ENCODE measurements around the gene STIMATE. TPM values are rescaled to one million over a fixed set of nuclear protein-coding genes. Genes with fewer than 3 reads are reported as not detected.

STIMATE gene
- total and polyA plus RNA-seq, 8 donors, result 4.9 to 121 (median 14.0) TPM

DNA sequence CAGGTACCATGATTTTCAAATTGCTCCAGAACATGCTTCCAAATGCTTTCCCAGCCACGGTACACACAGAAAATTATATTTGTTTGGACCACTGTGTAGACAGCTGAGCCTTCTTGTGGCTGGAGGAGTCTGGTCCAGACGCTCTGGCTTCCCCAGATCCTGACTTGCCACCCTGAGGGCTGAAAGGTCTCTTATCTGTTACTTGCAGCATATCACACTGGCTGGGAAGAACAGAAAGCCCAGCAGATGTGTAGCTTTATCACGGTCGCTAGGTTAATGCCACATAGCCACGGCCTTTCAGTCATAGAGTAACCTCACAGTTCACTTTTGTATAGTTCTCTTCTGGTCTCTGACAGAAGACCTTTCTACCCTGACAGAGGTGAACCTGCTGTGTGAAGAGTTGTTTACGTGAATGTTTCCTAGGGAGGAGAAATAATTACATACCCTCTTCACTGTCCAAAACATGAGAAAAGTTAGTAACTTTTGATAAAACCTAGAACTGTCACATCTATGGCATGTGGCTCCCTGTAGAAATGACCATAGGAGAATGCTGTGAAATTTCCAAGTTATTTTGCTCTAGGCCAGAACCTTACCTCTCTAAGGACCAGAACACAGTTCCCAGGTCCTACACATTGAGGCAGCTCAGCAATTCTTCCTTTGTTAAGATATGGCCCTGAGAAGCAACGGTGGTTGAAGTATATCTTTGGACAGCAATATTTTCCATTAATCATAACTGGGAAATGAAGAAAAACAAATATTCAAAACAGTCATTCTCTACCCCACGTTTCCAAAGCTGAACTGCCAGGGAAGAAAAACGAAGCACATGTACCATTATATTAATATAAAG is 15.8 kb upstream of the STIMATE start:
- peak in 1 of 2 donors; percentile 20 for DNase-seq
- Histone ChIP-seq H3K27me3 (no peaks in the 10 kb centered on the region), H3K4me3 (no peak overlapping the region), H3K9me3 (no peaks in the 10 kb centered on the region), H3K27ac (no peak overlapping the region), H3K36me3 (peaks cover 7 to 89% (median 84%) of the 10 kb centered on the region in 4 donors), H3K4me1 (no peaks in the 10 kb centered on the region)
- 69 to 78% (median 73%) methylated on average over 9 of the region's 9 CpGs for WGBS, 5 donors
- TF ChIP-seq, protein P1, sequence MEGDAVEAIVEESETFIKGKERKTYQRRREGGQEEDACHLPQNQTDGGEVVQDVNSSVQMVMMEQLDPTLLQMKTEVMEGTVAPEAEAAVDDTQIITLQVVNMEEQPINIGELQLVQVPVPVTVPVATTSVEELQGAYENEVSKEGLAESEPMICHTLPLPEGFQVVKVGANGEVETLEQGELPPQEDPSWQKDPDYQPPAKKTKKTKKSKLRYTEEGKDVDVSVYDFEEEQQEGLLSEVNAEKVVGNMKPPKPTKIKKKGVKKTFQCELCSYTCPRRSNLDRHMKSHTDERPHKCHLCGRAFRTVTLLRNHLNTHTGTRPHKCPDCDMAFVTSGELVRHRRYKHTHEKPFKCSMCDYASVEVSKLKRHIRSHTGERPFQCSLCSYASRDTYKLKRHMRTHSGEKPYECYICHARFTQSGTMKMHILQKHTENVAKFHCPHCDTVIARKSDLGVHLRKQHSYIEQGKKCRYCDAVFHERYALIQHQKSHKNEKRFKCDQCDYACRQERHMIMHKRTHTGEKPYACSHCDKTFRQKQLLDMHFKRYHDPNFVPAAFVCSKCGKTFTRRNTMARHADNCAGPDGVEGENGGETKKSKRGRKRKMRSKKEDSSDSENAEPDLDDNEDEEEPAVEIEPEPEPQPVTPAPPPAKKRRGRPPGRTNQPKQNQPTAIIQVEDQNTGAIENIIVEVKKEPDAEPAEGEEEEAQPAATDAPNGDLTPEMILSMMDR (IDR thresholded peaks at IDR 0.05), result no peak
- TF ChIP-seq EP300 (IDR thresholded peaks at IDR 0.05) (no peak), POLR2AphosphoS5 (IDR thresholded peaks at IDR 0.05) (no peak)
- intact Hi-C loops (cut with DNase I; ENCODE audit: low total_unique reads), result no loop called here

DNA sequence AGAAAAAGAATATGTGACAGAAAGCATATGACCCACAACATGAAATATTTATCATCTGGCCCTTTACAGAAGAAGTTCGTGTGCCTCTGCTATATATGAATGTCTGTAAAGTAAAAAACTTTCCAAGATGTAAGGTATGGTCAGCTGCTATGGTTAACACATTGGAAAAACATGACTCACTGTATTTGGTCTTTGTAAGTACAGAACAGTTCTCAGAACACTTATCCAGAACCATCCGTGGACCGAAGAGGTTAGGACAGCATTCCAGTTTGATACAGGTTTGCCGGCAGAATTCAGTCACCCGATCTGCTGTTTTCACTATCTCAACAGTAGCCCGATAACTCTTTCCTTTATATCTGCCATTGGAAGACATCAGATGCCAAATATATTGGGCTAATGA is 13.5 kb upstream of the STIMATE start:
- Histone ChIP-seq H3K27ac (no peak overlapping the region), H3K36me3 (peaks cover 7 to 93% (median 85%) of the 10 kb centered on the region in 4 donors), H3K9me3 (no peaks in the 10 kb centered on the region), H3K4me3 (no peak overlapping the region), H3K27me3 (no peaks in the 10 kb centered on the region), H3K4me1 (no peaks in the 10 kb centered on the region)
- intact Hi-C loops (cut with DNase I; ENCODE audit: low total_unique reads), result no loop called here
- 45 to 89% (median 61%) methylated on average over 6 of the region's 6 CpGs for WGBS, 5 donors
- DNase-seq, result no peak
- TF ChIP-seq POLR2A (IDR thresholded peaks at IDR 0.05) (no peak), EP300 (IDR thresholded peaks at IDR 0.05) (no peak), POLR2AphosphoS5 (IDR thresholded peaks at IDR 0.05) (no peak)
- TF ChIP-seq, protein P1 (IDR thresholded peaks at IDR 0.05), result no peak

DNA sequence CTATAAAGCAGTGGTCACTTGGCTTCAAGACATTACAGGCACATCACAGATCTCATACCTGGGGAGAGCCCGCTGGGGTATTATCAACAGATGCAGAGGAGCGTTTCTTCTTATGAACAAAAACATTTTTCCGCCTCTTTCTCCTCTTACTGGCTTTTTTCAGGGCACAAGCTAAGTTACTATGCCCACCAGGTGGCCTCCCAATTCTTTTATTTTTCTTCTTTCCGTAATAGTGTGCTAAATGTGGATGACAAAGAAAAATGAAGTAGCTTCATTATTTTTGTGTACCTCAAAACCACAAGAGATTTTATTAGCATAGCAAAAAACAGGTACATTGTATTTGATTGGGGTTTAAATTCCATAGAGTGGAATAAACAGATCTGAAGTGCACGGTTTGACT is 10.1 kb upstream of the STIMATE start:
- Histone ChIP-seq H3K4me3 (no peak overlapping the region), H3K4me1 (no peaks in the 10 kb centered on the region), H3K27me3 (no peaks in the 10 kb centered on the region), H3K9me3 (no peaks in the 10 kb centered on the region), H3K36me3 (peaks cover 12 to 91% (median 79%) of the 10 kb centered on the region in 4 donors), H3K27ac (no peak overlapping the region)
- TF ChIP-seq POLR2AphosphoS5 (IDR thresholded peaks at IDR 0.05) (no peak), EP300 (IDR thresholded peaks at IDR 0.05) (no peak), POLR2A (IDR thresholded peaks at IDR 0.05) (no peak)
- TF ChIP-seq, protein P1 (IDR thresholded peaks at IDR 0.05), result no peak
- 80 to 91% (median 89%) methylated on average over 5 of the region's 5 CpGs for WGBS, 5 donors
- DNase-seq, result no peak
- intact Hi-C loops (cut with DNase I; ENCODE audit: low total_unique reads), result no loop called here

DNA sequence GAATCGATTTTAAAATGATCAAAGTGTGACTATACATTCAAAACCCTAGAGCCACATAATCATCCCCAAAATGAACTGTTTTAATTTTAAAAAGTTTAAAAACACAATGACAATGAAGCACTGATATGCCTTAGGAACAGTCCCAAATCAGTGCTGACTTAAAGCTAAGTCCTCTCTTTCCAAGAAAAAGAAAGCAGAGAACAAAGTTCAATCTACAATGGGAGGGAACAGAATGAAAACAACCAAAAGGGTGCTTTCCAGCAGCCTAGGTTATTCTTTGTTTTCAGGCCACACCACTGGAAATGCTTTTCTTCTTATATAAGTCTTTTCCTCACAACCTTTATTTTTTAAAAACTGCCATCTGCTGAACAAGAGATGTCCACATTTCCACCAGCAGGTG is 7.2 kb upstream of the STIMATE start:
- no peak overlapping the region for H3K27ac ChIP-seq
- TF ChIP-seq POLR2AphosphoS5 (IDR thresholded peaks at IDR 0.05), result no peak
- no peak for TF ChIP-seq EP300 (IDR thresholded peaks at IDR 0.05)
- no peak for TF ChIP-seq POLR2A (IDR thresholded peaks at IDR 0.05)
- TF ChIP-seq, protein P1 (IDR thresholded peaks at IDR 0.05), result no peak
- H3K4me1 ChIP-seq, result no peaks in the 10 kb centered on the region
- H3K9me3 ChIP-seq, result no peaks in the 10 kb centered on the region
- WGBS, 5 donors, result 46 to 70% (median 50%) methylated on average over 1 of the region's 1 CpG
- no peak overlapping the region for H3K4me3 ChIP-seq
- intact Hi-C loops (cut with DNase I; ENCODE audit: low total_unique reads), result no loop called here
- DNase-seq, result no peak
- peaks cover 4 to 69% (median 50%) of the 10 kb centered on the region in 4 donors for H3K36me3 ChIP-seq
- H3K27me3 ChIP-seq, result no peaks in the 10 kb centered on the region

Measured in stomach (tissue), 9 donors.